H9 (cell line): Measurements from ENCODE around the gene RAB33B. TPM values are rescaled to one million over a fixed set of nuclear protein-coding genes. Genes with fewer than 3 reads are reported as not detected.
"Not testable (repeated sequence)": the region's sequence is repeated elsewhere in the genome, so short reads cannot be mapped to it uniquely, and the experiment has no call there.

Experiments used
- DNase-seq: peaks from one replicate; pipeline ENCODE4 v3.0.0-alpha.2; 2017
- H2AFZ ChIP-seq: one replicate; pipeline ENCODE4 v1.6.1; 2013; ENCODE audit warnings: mild to moderate bottlenecking, low read length, control low read depth, moderate library complexity
- H2AK5ac ChIP-seq: 2 replicates; pipeline ENCODE4 v1.6.1; 2013; ENCODE audit warnings: low read length, control low read depth, mixed read lengths; ENCODE audit not compliant: insufficient read length
- H2BK120ac ChIP-seq: one replicate; pipeline ENCODE4 v1.6.1; 2013; ENCODE audit warnings: low read depth, mild to moderate bottlenecking, low read length, control low read depth, inconsistent platforms; ENCODE audit not compliant: poor library complexity, severe bottlenecking
- H2BK12ac ChIP-seq: 2 replicates; pipeline ENCODE4 v1.6.1; 2013; ENCODE audit warnings: low read length, control low read depth, mixed read lengths, low read depth; ENCODE audit not compliant: insufficient read length
- H2BK15ac ChIP-seq: 2 replicates; pipeline ENCODE4 v1.6.1; 2013; ENCODE audit warnings: low read depth, low read length, control low read depth
- H2BK20ac ChIP-seq: one replicate; pipeline ENCODE4 v1.6.1; 2013; ENCODE audit warnings: low read depth, mild to moderate bottlenecking, low read length, control low read depth, inconsistent platforms; ENCODE audit not compliant: poor library complexity, severe bottlenecking
- H2BK5ac ChIP-seq: 2 replicates; pipeline ENCODE4 v1.6.1; 2013; ENCODE audit warnings: low read length, control low read depth, mixed read lengths; ENCODE audit not compliant: insufficient read length
- H3K14ac ChIP-seq: 2 replicates; pipeline ENCODE4 v1.6.1; 2013; ENCODE audit warnings: low read length, control low read depth; ENCODE audit not compliant: insufficient read depth
- H3K18ac ChIP-seq: 2 replicates; pipeline ENCODE4 v1.6.1; 2013; ENCODE audit warnings: low read depth, mild to moderate bottlenecking, mixed read lengths, low read length, control low read depth; ENCODE audit not compliant: insufficient read length
- H3K23ac ChIP-seq: 2 replicates; pipeline ENCODE4 v1.6.1; 2013; ENCODE audit warnings: low read length, control low read depth, mixed read lengths, low read depth; ENCODE audit not compliant: insufficient read length
- H3K23me2 ChIP-seq: 2 replicates; pipeline ENCODE4 v1.6.1; 2013; ENCODE audit warnings: low read depth, mild to moderate bottlenecking, mixed read lengths, low read length, control low read depth; ENCODE audit not compliant: insufficient read length, poor library complexity, severe bottlenecking
- H3K27ac ChIP-seq: 2 replicates; pipeline ENCODE4 v1.5.1; 2013; ENCODE audit warnings: low read length, control low read depth, mixed read lengths, low read depth; ENCODE audit not compliant: insufficient read length
- H3K27me3 ChIP-seq: 2 replicates; pipeline ENCODE4 v1.6.1; 2013; ENCODE audit warnings: low read length, control low read depth, inconsistent platforms; ENCODE audit not compliant: insufficient read depth
- H3K4ac ChIP-seq: 2 replicates; pipeline ENCODE4 v1.6.1; 2013; ENCODE audit warnings: low read depth, mild to moderate bottlenecking, control low read depth, inconsistent platforms, low read length, moderate library complexity
- H3K4me1 ChIP-seq: 2 replicates; pipeline ENCODE4 v1.6.1; 2013; ENCODE audit warnings: low read length, control low read depth, inconsistent platforms; ENCODE audit not compliant: insufficient read depth
- H3K4me2 ChIP-seq: 2 replicates; pipeline ENCODE4 v1.6.1; 2013; ENCODE audit warnings: low read length, control low read depth, mixed read lengths; ENCODE audit not compliant: insufficient read length, insufficient read depth
- H3K56ac ChIP-seq: 2 replicates; pipeline ENCODE4 v1.6.1; 2013; ENCODE audit warnings: low read depth, mild to moderate bottlenecking, mixed read lengths, low read length, control low read depth; ENCODE audit not compliant: insufficient read length
- H3K79me1 ChIP-seq: 2 replicates; pipeline ENCODE4 v1.6.1; 2013; ENCODE audit warnings: low read depth, mild to moderate bottlenecking, moderate library complexity, low read length, control low read depth, inconsistent platforms; ENCODE audit not compliant: insufficient read depth, poor library complexity, severe bottlenecking
- H3K79me2 ChIP-seq: 2 replicates; pipeline ENCODE4 v1.6.1; 2013; ENCODE audit warnings: low read length, control low read depth, inconsistent platforms; ENCODE audit not compliant: insufficient read depth
- H3K9ac ChIP-seq: 2 replicates; pipeline ENCODE4 v1.6.1; 2013; ENCODE audit warnings: low read length, control low read depth, mixed read lengths; ENCODE audit not compliant: insufficient read length; ENCODE audit errors: extremely low read depth
- H3K9me3 ChIP-seq: one replicate; pipeline ENCODE4 v1.6.1; 2013; ENCODE audit warnings: low read depth, low read length, inconsistent platforms; ENCODE audit not compliant: control insufficient read depth
- H3T11ph ChIP-seq: one replicate; pipeline ENCODE4 v1.6.1; 2013; ENCODE audit warnings: mild to moderate bottlenecking, low read length, control low read depth, inconsistent platforms
- H4K20me1 ChIP-seq: one replicate; pipeline ENCODE4 v1.6.1; 2013; ENCODE audit not compliant: control insufficient read depth, insufficient read length, insufficient read depth
- H4K5ac ChIP-seq: 2 replicates; pipeline ENCODE4 v1.6.1; 2013; ENCODE audit warnings: low read depth, mild to moderate bottlenecking, mixed read lengths, low read length, control low read depth; ENCODE audit not compliant: insufficient read length
- H4K8ac ChIP-seq: replicated peaks from 2 replicates; pipeline ENCODE4 v1.6.1; 2013; ENCODE audit warnings: low read length, control low read depth, mixed read lengths, low read depth; ENCODE audit not compliant: insufficient read length
- H4K91ac ChIP-seq: 2 replicates; pipeline ENCODE4 v1.6.1; 2013; ENCODE audit warnings: low read depth, mild to moderate bottlenecking, moderate library complexity, mixed read lengths, low read length, control low read depth; ENCODE audit not compliant: insufficient read length
- H3K27ac Mint-ChIP-seq, 3 experiments: 2 replicates in 2 of 3; 3 replicates in 1 of 3; pipeline ENCODE4 v1.8.0; 2020 to 2021; ENCODE audit warnings: mixed read lengths in 3 of 3, mild to moderate bottlenecking in 1 of 3, moderate library complexity in 1 of 3
- H3K27me3 Mint-ChIP-seq: 2 replicates; pipeline ENCODE4 v1.8.0; 2021; ENCODE audit warnings: low read depth, mild to moderate bottlenecking, moderate library complexity, mixed read lengths
- H3K36me3 Mint-ChIP-seq, 3 experiments: 2 replicates in 2 of 3; 3 replicates in 1 of 3; pipeline ENCODE4 v1.8.0; 2020 to 2021; ENCODE audit warnings: low read depth in 3 of 3, mixed read lengths in 3 of 3; ENCODE audit not compliant: insufficient read depth in 1 of 3
- H3K4me1 Mint-ChIP-seq, 2 experiments: 2 replicates each; pipeline ENCODE4 v1.8.0; 2020; ENCODE audit warnings: mixed read lengths in 2 of 2
- H3K4me3 Mint-ChIP-seq, 2 experiments: 2 replicates in 1 of 2; 3 replicates in 1 of 2; pipeline ENCODE4 v1.8.0; 2020 to 2021; ENCODE audit warnings: mild to moderate bottlenecking in 2 of 2, mixed read lengths in 2 of 2, moderate library complexity in 1 of 2
- H3K9me3 Mint-ChIP-seq, 2 experiments: 2 replicates in 1 of 2; 3 replicates in 1 of 2; pipeline ENCODE4 v1.8.0; 2020; ENCODE audit warnings: mild to moderate bottlenecking in 2 of 2, mixed read lengths in 2 of 2, moderate library complexity in 1 of 2
- WGBS: extraction: QIAGEN DNeasy Blood & Tissue Kit; methylation state at CpG from one replicate; pipeline ENCODE4 v1.1.7; 2013; ENCODE audit warnings: missing lambda C conversion rate, low lambda C conversion rate, mixed read lengths; ENCODE audit not compliant: insufficient read length; ENCODE audit errors: extremely low coverage; 5-methylcytosine and 5-hydroxymethylcytosine counted together
- total RNA-seq: library from RNA; stranded (reverse); gene quantifications from 2 replicates; pipeline ENCODE4 v1.2.1, GENCODE V29; 2021
- TF ChIP-seq, protein P1 (sequence below): fragments of 200-600 bp; sonication (generic); conservative IDR thresholded peaks from 3 replicates; pipeline ENCODE4 v1.8.0; 2021; ENCODE audit warnings: antibody characterized with exemption, mild to moderate bottlenecking

RAB33B gene
- total RNA-seq, 1 experiment from 2014 or later: 7.7 TPM

DNA sequence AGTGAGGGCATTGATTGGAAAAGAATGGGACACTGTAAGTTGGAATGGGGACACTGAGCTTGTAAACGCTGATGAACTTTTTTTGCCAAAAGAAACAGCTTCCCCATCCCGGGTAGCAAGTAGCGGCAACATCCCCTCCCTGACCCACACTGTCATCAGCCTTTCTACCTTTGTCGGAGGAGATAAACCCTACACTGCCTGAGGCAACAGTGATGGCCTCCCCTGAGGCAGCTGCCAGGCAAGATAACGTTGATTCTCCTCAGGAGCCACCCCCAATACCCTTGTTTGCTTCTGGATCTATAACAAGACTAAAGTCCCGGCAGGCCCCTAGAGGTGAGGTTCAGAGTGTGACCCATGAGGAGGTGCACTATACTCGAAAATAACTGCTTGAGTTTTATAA, 10.3 kb upstream of the RAB33B start:
- no peak overlapping the region for H3K4ac ChIP-seq
- no peak overlapping the region for H2AK5ac ChIP-seq
- no peak overlapping the region for H3K9ac ChIP-seq
- no peak overlapping the region for H3K4me3 Mint-ChIP-seq
- no peak for DNase-seq
- no peaks in the 10 kb centered on the region for H3K4me1 ChIP-seq
- TF ChIP-seq, protein P1, sequence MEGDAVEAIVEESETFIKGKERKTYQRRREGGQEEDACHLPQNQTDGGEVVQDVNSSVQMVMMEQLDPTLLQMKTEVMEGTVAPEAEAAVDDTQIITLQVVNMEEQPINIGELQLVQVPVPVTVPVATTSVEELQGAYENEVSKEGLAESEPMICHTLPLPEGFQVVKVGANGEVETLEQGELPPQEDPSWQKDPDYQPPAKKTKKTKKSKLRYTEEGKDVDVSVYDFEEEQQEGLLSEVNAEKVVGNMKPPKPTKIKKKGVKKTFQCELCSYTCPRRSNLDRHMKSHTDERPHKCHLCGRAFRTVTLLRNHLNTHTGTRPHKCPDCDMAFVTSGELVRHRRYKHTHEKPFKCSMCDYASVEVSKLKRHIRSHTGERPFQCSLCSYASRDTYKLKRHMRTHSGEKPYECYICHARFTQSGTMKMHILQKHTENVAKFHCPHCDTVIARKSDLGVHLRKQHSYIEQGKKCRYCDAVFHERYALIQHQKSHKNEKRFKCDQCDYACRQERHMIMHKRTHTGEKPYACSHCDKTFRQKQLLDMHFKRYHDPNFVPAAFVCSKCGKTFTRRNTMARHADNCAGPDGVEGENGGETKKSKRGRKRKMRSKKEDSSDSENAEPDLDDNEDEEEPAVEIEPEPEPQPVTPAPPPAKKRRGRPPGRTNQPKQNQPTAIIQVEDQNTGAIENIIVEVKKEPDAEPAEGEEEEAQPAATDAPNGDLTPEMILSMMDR: no peak
- no peak overlapping the region for H2BK20ac ChIP-seq
- H2BK5ac ChIP-seq: no peak overlapping the region
- no peak overlapping the region for H4K91ac ChIP-seq
- WGBS: no CpG with 5 or more reads among the region's 7 CpGs
- H2BK120ac ChIP-seq: no peak overlapping the region
- no peaks in the 10 kb centered on the region for H3K79me2 ChIP-seq
- H3K27me3 ChIP-seq: no peaks in the 10 kb centered on the region
- peaks cover 3% of the 10 kb centered on the region in 2 experiments; a peak in 1 of 4 replicates for H3K4me1 Mint-ChIP-seq
- H3K27ac ChIP-seq: no peak overlapping the region
- peaks cover 8 to 18% (median 17%) of the 10 kb centered on the region in 3 experiments for H3K36me3 Mint-ChIP-seq
- H3K56ac ChIP-seq: no peak overlapping the region
- no peaks in the 10 kb centered on the region for H3K23me2 ChIP-seq
- no peak overlapping the region for H2BK12ac ChIP-seq
- no peaks in the 10 kb centered on the region for H3K9me3 ChIP-seq
- H3K4me2 ChIP-seq: no peak overlapping the region
- peaks cover 4 to 8% of the 10 kb centered on the region in 2 experiments; a peak in 4 of 5 replicates for H3K9me3 Mint-ChIP-seq
- no peak overlapping the region for H3K18ac ChIP-seq
- no peak overlapping the region for H3K27ac Mint-ChIP-seq
- no peaks in the 10 kb centered on the region for H3K79me1 ChIP-seq
- H4K8ac ChIP-seq: no peak overlapping the region
- no peak overlapping the region for H3K23ac ChIP-seq
- no peaks in the 10 kb centered on the region for H4K20me1 ChIP-seq
- no peak overlapping the region for H4K5ac ChIP-seq
- H3K27me3 Mint-ChIP-seq: no peaks in the 10 kb centered on the region
- no peak overlapping the region for H2BK15ac ChIP-seq
- no peak overlapping the region for H3K14ac ChIP-seq
- H2AFZ ChIP-seq: no peak overlapping the region
- H3T11ph ChIP-seq: no peak overlapping the region

DNA sequence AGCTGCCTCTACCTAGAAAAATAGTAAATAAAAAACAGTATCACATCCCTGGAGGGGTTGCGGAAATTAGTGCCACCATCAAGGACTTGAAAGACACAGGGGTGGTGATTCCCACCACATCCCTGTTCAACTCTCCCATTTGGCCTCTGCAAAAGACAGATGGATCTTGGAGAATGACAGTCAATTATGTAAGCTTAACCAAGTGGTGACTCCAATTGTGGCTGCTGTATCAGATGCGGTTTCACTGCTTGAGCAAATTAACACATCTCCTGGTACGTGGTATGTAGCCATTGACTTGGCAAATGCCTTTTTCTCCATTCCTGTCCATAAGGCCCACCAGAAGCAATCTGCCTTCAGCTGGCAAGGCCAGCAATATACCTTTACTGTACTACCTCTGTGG, 9.0 kb upstream of the RAB33B start:
- not testable (repeated sequence) for DNase-seq, H3K14ac ChIP-seq, H3K9me3 Mint-ChIP-seq, H2BK5ac ChIP-seq, H3T11ph ChIP-seq, H2BK12ac ChIP-seq, H4K8ac ChIP-seq, H2BK20ac ChIP-seq, H3K27me3 ChIP-seq, H3K56ac ChIP-seq, H3K9me3 ChIP-seq, H3K18ac ChIP-seq, H3K4me1 ChIP-seq, H4K91ac ChIP-seq, H2AFZ ChIP-seq, H4K20me1 ChIP-seq, H3K4ac ChIP-seq, H2AK5ac ChIP-seq, H3K9ac ChIP-seq, H3K4me2 ChIP-seq, H4K5ac ChIP-seq, H3K27ac Mint-ChIP-seq, H3K27ac ChIP-seq, H2BK15ac ChIP-seq, H3K79me1 ChIP-seq, H3K4me3 Mint-ChIP-seq, H2BK120ac ChIP-seq, H3K4me1 Mint-ChIP-seq, H3K23me2 ChIP-seq, H3K27me3 Mint-ChIP-seq, H3K23ac ChIP-seq, H3K79me2 ChIP-seq
- no CpG with 5 or more reads among the region's 3 CpGs for WGBS
- H3K36me3 Mint-ChIP-seq: peaks cover 8 to 13% (median 10%) of the 10 kb centered on the region in 3 experiments
